ENCODE measurements around the gene EFHC1.

The EFHC1 gene

DNA sequence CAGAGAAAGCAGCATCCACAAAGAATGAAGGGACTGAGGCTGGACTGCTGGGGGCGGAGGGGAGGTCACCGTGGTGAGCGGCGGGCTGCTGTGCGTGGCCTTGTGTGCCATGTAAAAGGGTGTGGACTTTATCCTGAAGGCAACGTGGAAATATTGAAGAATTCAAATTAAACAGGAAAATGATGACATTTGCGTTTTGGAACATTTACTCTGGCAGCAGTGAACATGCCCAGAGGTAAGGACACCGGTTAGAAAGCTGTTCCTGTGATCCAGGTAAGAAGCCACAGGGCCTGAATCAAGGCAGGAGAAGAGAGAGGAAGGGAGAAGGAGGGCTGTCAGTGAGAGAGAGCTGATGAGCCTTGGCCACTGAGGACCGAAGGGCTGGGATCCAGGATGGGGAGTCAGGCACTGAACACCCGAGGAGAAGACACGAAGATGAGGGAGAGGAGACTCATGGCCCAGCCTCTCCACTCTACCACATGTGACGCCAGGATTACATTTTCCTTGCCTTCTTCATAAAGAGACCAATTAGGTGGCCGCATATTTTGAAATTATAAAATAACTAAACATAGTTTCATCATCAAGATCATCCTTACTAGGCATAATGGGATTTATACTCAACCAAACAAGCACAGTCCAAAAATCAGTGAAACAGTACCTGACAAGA, 98.3 kb downstream of the EFHC1 start:
- DNase-seq (ENCODE audit: low spot score): no peak

DNA sequence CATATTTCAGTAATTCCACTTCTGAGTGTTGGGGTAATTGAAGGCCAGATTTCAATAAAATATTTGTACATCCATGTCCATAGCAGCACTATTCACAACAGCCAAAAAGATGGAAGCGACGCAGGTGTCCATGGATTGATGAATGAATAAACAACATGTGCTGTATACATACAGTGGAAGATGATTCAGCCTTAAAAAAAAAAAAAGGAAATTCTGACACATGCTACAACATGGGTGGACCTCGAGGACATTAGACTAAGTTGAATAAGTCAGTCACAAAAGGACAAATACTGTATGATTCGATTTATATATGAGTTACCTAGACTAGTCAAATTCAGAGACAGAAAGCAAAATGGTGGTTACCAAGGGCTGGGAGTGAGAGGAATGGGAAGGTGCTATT, 99.5 kb downstream of the EFHC1 start:
- no peak for DNase-seq (ENCODE audit: low spot score)

DNA sequence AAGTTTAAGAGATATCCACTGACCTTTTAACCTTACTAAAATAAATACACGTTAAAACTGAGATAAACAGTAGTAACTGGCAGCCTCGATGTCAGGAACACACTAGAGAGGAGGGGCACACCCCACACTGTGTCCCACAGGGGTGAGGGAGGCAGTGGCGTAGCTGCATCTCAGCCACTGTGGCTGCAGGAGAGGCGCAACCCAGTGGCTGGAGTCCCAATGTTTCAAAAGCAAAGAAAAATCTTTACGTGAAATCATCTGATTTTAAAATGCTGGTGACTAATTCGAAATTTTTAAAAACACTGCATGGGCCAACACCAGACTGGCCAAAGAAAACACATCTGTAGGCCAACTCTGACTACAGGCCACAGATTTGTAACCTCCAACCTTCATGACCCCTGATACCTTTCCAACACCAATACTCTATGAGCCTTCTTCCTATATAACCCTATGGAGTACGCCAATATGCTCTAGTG, 102.0 kb downstream of the EFHC1 start:
- no peak for DNase-seq (ENCODE audit: low spot score)

DNA sequence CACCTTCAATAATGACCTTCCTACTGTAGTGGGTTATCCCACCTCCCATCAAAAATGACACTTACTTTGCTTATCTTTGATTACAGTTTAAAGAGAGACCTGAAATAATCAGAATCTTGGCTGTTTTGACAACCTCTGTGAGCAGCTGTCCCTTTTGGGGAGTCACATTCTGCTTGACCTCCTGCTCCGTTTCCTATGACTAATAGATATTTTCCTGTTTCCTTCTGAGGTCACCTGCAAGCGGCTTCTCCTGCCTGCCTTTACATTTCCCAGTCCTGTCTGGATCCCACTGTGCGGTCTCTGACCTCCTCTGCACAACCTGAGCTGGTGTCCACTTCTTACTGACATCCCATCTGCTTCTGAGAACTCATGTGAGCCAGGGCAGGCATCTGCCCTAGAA, 102.5 kb downstream of the EFHC1 start:
- no peak for DNase-seq (ENCODE audit: low spot score)

DNA sequence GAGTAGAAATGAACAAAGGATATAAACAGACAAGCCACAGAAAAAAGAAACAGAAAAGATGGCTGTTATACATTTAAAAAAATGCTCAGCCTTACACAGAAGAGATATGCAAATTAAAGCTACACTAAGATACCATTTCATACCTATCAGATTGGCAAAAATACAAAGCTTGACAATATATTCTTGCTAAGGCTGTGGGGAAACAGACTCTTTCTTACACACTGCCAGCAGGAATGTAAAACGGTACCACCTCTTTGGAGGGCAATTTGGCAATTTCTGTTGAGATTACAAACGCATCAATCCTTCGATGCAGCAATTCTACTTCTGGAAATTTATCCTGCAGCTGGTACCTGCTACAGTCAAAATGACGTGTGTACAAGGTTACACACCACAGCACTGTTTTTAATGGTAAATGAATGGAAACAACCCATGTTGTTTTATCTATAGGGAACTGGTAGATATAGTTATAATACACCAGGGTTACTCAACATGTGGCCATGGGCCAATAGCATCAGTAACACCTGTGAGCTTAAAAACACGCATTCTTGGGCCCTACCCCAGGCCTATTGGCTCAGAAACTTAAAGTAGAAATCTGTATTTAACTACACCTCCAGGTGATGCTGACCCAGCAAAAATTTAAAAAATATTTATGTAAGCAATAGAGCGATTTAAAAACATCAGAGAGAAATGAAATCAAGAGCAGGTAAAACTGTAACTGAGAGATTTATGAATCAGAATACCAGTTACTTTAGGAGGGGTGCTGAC, 103.4 kb downstream of the EFHC1 start:
- no peak for DNase-seq (ENCODE audit: low spot score)

DNA sequence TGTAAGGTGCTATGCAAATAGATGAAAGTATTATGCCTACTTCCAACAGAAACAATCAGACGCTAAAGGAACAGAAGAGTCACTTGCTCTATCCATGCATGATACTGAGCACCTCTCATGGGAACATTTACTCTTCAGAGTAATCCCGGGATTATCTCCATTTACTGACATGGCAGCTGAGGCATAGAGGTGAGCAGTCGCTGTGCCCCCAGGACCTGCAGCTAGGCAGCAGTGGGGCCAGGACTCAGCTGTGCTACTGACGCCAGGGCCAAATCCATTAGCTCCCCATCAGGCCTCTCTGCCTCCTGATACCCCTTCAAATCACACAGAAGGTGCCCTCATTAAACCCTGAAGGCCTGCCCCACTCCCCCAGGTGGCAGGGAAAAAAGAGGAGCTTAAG, 104.8 kb downstream of the EFHC1 start:
- no peak for DNase-seq (ENCODE audit: low spot score)

DNA sequence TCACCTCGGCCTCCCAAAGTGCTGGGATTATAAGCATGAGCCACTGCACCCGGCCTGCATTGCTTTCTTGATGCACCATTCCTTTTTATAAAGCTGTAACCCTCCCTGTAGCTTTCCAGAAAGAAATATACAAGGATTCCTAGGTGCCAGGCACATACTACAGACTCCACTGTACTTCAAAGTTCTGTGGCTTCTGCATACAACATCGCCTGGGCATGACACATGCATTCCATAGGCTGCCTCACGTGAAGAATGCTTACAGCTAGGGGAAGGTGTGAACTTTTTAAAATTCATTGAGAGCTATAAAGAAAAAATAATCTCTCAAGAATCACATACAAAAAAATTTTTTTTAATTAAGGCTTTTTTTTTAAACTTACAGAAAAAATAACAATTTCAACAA, 106.5 kb downstream of the EFHC1 start:
- DNase-seq (ENCODE audit: low spot score): no peak

DNA sequence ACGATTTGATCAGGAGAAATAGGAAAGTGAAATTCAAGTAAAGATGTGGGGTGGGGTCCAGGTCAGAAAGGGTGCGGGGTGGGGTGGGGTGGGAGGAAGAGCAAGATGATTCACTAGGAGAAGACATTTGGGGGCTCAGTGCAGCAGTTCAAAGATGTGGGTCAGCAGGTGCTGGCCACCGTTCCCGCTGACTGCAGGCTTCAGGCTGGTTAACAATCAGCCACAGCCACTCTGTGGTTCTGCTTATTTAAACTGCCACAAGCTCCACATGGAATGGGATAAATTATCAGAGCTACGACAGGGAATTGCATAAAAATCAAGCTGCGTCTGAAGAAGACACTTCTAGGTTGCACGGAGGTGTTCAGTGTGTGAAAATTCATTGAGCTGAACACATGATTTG, 107.3 kb downstream of the EFHC1 start:
- no peak for DNase-seq (ENCODE audit: low spot score)

DNA sequence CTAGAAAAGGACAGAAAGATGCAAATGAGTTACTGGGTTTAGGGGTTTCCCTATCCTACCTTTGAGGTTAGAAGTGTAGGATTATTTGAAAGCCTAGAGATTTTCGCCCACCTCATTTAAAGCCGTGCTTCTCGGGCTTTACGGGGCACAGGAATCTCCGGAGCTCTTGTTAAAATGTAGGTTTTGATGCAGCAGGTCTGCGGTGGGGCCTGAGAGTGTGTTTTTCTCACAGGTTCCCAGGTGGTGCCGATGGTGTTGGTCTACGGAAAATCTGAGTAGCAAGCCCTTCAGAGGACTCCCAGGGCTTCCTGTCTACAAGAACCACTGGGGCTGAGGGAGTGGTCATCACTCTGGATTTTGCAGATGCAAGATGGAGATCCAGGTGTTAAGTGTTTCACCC, 109.2 kb downstream of the EFHC1 start:
- no peak for DNase-seq (ENCODE audit: low spot score)

DNA sequence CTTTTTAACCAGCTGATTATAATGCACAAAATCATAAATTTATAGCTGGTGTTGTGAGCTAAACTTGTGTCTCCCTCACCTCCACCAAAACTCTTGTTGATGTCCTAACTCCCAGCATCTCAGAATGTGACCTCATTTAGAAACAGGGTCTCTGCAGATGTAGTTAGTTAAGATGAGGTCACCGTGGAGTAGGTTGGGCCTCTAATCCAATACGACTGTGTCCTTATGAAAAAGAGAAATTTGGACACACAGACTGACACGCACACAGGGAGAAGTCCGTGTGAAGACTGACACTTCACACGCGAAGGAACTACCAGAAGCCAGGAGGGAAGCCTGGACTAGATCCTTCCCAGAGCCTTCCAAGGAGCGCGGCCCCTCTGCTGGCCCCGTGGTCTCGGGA, 110.2 kb downstream of the EFHC1 start:
- no peak for DNase-seq (ENCODE audit: low spot score)

DNA sequence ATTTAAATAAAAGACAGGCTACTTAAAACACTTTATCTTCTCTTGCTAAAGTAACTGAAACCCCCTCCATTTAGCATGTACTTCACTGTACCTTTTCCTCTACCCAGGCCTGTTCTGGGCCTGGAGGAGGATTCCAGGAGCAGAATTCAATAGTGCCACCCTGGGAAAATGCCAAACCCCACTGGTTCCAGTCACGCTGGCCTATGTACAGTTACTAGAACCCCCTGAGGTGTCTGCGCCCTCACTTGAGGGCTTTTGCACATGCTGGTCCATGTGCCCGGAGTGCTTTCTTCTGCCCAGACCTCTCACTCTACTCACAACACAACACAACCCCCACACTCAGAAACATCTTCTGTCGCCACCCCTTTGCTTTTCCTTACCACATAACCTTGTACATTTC, 111.3 kb downstream of the EFHC1 start:
- DNase-seq (ENCODE audit: low spot score): no peak

DNA sequence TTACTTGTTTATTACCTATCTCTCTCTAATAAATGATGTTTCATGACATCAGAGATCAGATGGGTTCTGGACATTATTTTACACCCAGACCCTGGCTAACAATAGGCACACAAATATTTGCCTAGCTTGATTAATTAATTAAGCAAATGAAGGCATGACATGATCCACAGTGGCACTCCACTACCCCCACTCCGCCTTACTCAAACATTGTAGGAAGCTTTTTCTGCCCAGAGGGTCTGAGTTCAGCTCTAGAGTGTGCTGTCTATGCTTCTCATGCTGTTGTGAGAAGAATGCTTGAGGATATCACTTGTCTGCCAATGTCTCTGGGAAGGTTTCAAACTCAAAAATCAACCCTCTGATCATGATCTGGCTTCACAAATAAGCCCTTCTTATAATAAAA, 111.7 kb downstream of the EFHC1 start:
- DNase-seq (ENCODE audit: low spot score): no peak

DNA sequence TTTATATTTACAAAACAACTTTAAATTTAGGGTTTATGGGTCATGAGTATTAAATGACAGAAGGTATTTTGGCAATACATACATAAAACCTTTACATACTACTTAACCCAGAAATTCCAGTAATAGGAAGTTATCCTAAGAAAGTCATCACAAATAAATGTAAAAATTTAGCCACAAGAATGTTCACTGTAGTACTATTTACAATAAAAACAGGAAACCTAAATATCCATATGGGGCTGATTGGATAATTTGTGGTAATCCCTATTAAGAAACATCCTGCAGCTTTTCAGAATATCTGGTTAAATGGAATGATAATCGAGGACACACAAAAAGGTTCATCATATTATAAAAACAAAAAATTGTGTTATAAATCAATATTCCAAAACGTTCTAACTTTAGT, 112.3 kb downstream of the EFHC1 start:
- DNase-seq (ENCODE audit: low spot score): no peak

DNA sequence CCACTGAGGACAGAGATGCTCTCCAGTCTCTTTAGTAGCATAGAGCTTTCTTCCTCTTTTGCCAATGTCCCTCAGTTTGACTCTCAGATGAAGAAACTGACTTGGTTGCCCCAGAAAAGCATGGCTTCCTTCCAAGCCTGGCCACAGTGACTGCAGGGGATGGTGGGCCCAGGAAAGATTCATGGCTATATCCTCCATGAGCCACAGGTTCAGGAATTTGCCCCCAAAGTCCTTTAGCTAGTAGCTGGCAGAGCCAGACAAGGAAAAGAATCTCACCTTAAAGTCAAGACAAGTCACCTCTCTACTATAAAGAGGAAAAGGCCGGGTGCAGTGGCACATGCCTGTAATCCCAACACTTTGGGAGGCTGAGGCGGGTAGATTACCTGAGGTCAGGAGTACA, 113.3 kb downstream of the EFHC1 start:
- DNase-seq (ENCODE audit: low spot score): no peak

DNA sequence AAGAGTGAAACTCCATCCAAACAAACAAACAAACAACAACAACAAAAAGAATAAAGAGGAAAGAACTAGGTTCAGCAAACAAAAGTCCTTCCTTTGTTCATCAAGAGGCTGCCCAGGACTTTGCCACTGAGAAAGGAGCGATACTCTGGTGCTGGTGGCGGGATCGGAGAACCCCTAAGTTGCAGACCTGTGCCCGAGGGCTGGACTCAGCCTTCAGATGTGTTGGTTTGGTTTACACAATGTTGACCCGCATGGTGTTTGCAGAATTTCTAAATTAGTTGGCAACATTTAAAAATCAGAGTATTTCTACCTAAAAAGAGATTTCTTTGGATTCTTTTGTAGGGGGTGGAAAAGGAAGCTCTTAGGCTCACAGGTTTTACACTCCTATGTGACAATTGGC, 114.2 kb downstream of the EFHC1 start:
- DNase-seq (ENCODE audit: low spot score): no peak

DNA sequence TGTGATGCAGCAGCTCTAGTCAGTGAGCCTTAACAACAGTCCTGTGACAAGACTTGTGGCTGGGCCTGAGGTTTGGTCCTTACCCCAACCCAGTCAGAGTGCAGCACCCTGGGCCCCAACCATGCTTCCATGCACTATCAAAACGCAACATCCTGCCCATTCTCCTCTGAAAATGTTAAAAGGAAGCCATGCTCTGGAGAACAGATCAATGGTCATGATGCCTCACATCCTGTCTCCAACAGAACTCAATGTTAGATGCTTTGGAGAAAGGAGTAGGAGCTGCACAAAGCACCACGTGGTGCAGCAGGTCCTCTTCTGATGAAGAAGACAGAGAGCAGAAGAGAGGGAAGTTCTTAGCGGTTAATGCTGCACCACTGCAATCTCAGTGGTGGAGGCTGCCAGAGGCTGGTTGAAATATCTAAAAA, 114.8 kb downstream of the EFHC1 start:
- DNase-seq (ENCODE audit: low spot score): no peak

DNA sequence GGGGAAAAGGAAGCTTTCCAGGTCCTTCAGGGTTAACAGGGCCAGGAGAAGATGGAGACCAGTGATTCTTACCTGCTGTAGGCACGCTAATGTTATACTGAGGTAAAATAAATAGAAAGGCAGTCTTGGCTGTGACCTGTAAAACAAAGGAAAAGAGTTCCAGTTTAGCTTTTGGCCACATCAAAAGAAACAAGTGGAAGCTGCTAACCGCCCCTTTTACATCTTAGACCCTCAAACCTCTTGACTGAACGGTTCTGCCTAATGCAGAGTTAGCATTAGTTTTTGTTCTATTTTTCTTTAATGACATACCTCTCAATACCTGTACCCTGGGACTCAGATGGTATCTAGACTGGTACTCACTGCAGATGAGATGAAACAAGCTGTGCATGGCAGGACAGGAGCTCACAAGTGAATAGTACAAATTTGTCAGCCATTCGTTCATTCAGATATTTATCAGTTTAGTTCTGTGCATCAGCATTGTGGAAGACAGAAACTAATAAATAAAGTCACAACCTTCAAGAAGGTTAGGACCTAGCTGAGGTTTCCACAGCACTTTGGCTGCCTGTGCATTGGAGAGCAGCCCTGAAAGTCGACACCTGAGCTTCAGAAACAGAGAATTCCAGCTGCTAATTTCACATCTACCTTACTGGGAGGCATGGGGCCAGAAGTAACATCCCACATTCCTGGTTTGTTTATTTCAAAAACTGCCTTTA, 115.7 kb downstream of the EFHC1 start:
- no peak for DNase-seq (ENCODE audit: low spot score)

DNA sequence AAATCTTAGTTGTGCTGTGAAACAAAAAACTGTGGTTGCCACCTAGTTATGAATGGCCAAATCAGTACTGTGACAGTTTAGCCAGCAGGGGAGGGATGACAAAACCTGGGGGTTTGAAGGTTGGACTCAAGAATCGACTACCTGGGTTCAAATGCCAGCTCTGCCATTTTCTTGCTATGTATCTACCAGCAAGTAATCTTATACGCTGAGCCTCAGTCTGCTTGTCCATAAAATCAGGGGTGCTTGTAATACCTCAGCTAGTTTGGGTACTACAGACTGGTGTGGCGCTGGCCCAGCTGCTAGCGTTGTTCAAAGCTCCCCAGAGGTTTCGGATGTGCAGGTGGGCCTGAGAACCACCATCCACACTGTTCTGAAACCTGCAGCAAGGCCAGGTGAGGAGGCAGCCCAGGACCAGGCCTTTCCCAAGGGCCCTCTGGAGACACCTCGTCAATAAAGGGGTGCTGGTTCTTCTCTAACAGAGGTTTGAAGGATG, 116.3 kb downstream of the EFHC1 start:
- no peak for DNase-seq (ENCODE audit: low spot score)

DNA sequence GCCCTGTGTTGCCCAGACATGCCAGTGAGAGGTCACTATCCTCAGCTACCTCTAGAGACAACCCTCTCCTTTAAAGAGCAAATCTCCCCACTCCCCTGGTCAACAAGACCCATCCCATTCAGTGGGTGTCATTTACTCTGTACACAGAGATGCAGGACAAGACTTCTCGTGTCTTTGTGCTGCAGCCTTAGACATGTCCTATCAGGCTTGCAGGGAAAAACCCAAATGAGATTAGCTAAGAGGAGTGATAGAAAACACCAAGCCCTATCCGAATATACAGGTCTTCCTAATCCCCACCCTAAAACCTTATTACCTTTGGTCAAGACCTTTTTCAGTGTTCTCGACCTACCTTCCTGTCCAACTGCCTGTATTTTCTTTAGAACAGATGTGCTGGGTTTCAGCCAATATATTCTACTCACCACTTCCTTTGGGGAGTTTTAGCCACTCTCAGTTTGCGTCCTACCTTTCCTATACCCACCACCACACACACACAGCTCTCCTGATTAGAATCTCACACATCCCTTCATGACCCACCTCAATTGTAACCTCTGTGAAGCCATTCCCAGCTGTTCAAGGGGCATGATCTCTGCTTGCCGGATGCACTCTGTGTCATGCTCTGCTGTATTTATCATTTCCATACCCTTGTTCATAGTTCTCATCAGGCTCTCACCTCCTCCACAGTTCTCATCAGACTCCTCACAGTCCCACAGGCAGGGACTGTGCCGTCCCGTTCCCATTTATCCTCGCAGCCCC, 117.0 kb downstream of the EFHC1 start:
- DNase-seq (ENCODE audit: low spot score): no peak

DNA sequence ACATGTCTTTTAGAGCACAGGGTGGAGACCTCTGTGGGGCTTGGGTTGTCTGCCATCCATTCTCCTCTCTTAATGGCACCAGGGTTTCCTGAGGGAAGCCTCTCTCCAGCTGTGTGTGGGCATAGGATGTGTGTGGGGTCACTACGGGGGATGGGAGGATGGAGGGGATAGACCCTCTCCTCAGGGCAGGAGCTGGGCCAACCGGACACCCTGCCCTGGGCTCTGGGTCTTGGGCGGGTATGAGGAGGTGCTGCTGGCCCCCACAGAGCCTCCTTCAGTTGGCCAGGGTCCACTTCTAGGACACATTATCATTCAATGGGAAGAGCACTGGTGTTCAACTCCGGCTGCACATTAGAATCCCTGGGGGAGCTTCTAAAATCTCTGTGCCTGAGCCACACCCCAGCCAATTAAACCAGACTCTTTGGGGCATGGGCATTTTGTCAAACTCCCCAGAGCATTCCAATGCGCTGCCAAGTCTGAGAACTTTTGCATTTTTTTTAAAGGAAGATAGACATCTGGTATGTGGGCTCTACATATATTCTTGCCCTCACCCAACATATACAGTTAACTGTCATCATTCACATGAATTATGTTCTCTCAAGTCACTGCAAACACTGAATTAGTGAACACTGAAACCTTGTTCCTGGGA, 118.2 kb downstream of the EFHC1 start:
- DNase-seq (ENCODE audit: low spot score): no peak

DNA sequence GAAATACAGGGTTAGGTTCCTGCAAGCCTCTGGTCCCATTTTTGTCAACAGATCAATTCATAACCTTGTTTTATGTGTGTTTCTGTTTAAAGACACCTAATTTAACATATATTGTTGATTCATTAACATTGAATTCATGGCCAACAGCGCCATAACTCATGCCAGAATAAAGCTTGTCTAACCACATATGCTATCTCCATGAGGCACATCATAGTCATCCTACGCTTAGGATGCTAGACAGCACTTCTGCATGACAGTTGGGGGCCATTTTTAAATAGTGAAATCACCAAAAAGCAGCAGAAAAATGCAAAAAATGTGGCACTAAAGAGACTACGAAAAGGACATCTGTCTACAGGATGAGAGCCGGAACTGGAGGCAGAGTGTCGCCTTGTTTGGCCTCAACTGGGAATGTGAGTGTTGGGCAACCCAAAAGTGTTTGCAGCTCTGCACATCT, 118.8 kb downstream of the EFHC1 start:
- no peak for DNase-seq (ENCODE audit: low spot score)

DNA sequence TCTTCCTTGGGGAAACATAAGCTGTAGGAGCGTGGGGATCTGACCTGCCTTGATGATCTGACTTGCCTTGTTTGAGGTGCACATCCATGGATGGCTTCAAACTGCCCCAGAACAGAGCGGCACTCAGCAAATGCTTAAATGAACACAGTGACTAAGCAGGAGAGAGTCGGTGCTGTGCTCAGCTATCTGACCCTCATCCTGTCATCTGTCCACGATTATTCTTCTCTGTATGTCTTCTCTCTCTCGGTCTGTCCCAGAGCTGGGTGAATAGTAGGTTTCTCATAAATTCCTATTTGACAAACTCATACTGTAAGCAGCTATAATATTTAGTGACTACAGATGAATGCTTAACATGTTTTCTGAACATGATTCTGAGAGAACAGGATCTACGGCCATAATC, 119.5 kb downstream of the EFHC1 start:
- DNase-seq (ENCODE audit: low spot score): no peak
